Endothelial cell of umbilical vein (primary cell): Measurements from ENCODE around the gene RBM6. TPM values are rescaled to one million over a fixed set of nuclear protein-coding genes. Genes with fewer than 3 reads are reported as not detected.

Experiments used
- BruUV-seq: library from RNA; stranded (reverse); fragments of 400-500 nt; replicated peaks from 2 replicates; lab custom pipeline; 2021; lab: Mats Ljungman, UMichigan
- CTCF ChIA-PET: fragments of 300-600, 350-600 bp; sonication (Branson Sonifier 250); formaldehyde crosslinking; loops from one replicate; lab custom pipeline; 2021; ENCODE audit warnings: antibody characterized with exemption, inconsistent platforms; lab: Charles Lee
- POLR2A ChIA-PET: fragments of 300-600, 350-600 bp; sonication (Branson Sonifier 250); formaldehyde crosslinking; loops from one replicate; lab custom pipeline; 2021; ENCODE audit warnings: antibody characterized with exemption, inconsistent platforms; lab: Charles Lee
- DNase-seq: peaks from one replicate; pipeline ENCODE4 v3.0.0-alpha.2; 2011; ENCODE audit warnings: low read depth, low spot score
- FAIRE-seq: peaks from 2 replicates; lab custom pipeline; 2011; peaks lifted over from hg19 to GRCh38; lab: Jason Lieb, UNC
- H2AFZ ChIP-seq: 2 replicates; pipeline ENCODE4 v1.6.0; 2012; ENCODE audit warnings: low read depth, low read length, control low read depth, inconsistent platforms
- H3K27ac ChIP-seq: 2 replicates; pipeline ENCODE4 v1.5.1; 2011; ENCODE audit warnings: low read depth, mild to moderate bottlenecking, control low read depth, low read length, moderate library complexity; ENCODE audit not compliant: insufficient read depth
- H3K27me3 ChIP-seq, 2 experiments: 2 replicates each; pipeline versions ENCODE4 v1.6.0 to v1.6.1; 2011; ENCODE audit warnings: low read length in 2 of 2, mixed read lengths in 1 of 2; ENCODE audit not compliant: control insufficient read depth in 2 of 2, insufficient read depth in 2 of 2
- H3K36me3 ChIP-seq, 2 experiments: 2 replicates in 1 of 2; 3 replicates in 1 of 2; pipeline ENCODE4 v1.5.1; 2011; ENCODE audit warnings: low read length in 2 of 2, mild to moderate bottlenecking in 1 of 2, moderate library complexity in 1 of 2; ENCODE audit not compliant: control insufficient read depth in 2 of 2, insufficient read depth in 2 of 2; ENCODE audit errors: extremely low read depth in 1 of 2
- H3K4me1 ChIP-seq: 3 replicates; pipeline ENCODE4 v1.5.1; 2011; ENCODE audit warnings: mild to moderate bottlenecking, low read length; ENCODE audit not compliant: control insufficient read depth, insufficient read depth; ENCODE audit errors: extremely low read depth
- H3K4me2 ChIP-seq: 2 replicates; pipeline ENCODE4 v1.6.1; 2011; ENCODE audit warnings: low read length, control low read depth, mixed read lengths; ENCODE audit not compliant: insufficient read depth
- H3K4me3 ChIP-seq, 3 experiments: fragments of 200-600 bp in 1 of 3; sonication (generic), shearing (Covaris generic) in 1 of 3; replicated peaks in 1 of 3; 2 replicates each; pipeline ENCODE4 v1.5.1; 2011 to 2016; ENCODE audit warnings: control low read depth in 3 of 3, low read length in 3 of 3, mild to moderate bottlenecking in 2 of 3, inconsistent platforms in 1 of 3, low read depth in 1 of 3, moderate library complexity in 1 of 3; ENCODE audit not compliant: insufficient read depth in 1 of 3
- H3K79me2 ChIP-seq: 2 replicates; pipeline ENCODE4 v1.6.0; 2012; ENCODE audit warnings: low read length, inconsistent platforms; ENCODE audit not compliant: control insufficient read depth, insufficient read depth
- H3K9ac ChIP-seq: replicated peaks from 2 replicates; pipeline ENCODE3; 2011; ENCODE audit warnings: low read length, control low read depth; ENCODE audit not compliant: insufficient read depth; ENCODE audit errors: extremely low read depth
- H3K9me1 ChIP-seq: replicated peaks from 3 replicates; pipeline ENCODE4 v1.6.0; 2011; ENCODE audit warnings: mild to moderate bottlenecking, low read length; ENCODE audit not compliant: control insufficient read depth, insufficient read depth; ENCODE audit errors: extremely low read depth
- H3K9me3 ChIP-seq: replicated peaks from 2 replicates; pipeline ENCODE4 v1.5.1; 2012; ENCODE audit warnings: low read length, inconsistent platforms; ENCODE audit not compliant: control insufficient read depth, insufficient read depth
- H4K20me1 ChIP-seq: replicated peaks from 2 replicates; pipeline ENCODE3; 2011; ENCODE audit warnings: mild to moderate bottlenecking, low read length; ENCODE audit not compliant: control insufficient read depth, insufficient read depth; ENCODE audit errors: extremely low read depth
- EZH2 ChIP-seq: IDR thresholded peaks from 2 replicates; pipeline ENCODE4 v1.6.1; 2012; ENCODE audit warnings: borderline replicate concordance, low read depth, mild to moderate bottlenecking, moderate library complexity, low read length, inconsistent platforms; ENCODE audit not compliant: severe bottlenecking
- FOS ChIP-seq: IDR thresholded peaks from 2 replicates; pipeline ENCODE4 v1.6.1; 2011; ENCODE audit warnings: mild to moderate bottlenecking, low read length, moderate library complexity, borderline replicate concordance; ENCODE audit not compliant: insufficient read depth
- GATA2 ChIP-seq: IDR thresholded peaks from 2 replicates; pipeline ENCODE4 v1.7.0; 2011; ENCODE audit warnings: low read depth, mild to moderate bottlenecking, moderate library complexity, mixed read lengths, low read length; ENCODE audit not compliant: insufficient read length, insufficient read depth
- JUN ChIP-seq: IDR thresholded peaks from 2 replicates; pipeline ENCODE4 v1.6.1; 2011; ENCODE audit warnings: borderline replicate concordance, low read depth; ENCODE audit not compliant: insufficient read length, insufficient read depth
- MYC ChIP-seq: IDR thresholded peaks from one replicate; pipeline ENCODE4 v1.6.1; 2011; ENCODE audit warnings: mild to moderate bottlenecking, low read depth, low read length
- POLR2A ChIP-seq: IDR thresholded peaks from 2 replicates; pipeline ENCODE4 v1.6.1; 2012; ENCODE audit warnings: low read depth, mild to moderate bottlenecking, control low read depth, low read length
- POLR2AphosphoS5 ChIP-seq: IDR thresholded peaks from 2 replicates; pipeline ENCODE4 v1.6.1; 2012; ENCODE audit warnings: low read depth, mild to moderate bottlenecking, control low read depth, low read length, moderate library complexity; ENCODE audit not compliant: insufficient read depth
- dilution Hi-C: fragments of 300-500 bp; cut with MboI; formaldehyde crosslinking; loops from one replicate; pipeline ENCODE4 v1.15.0; 2019; ENCODE audit warnings: low sequenced_read_pairs; ENCODE audit not compliant: extremely low pct_ligation_motif_present
- intact Hi-C: fragments of 100-400 bp; cut with micrococcal nuclease; formaldehyde crosslinking; loops from one replicate; pipeline ENCODE4 v1.10.0; 2022
- polyA plus RNA-seq, 4 experiments: library from polyadenylated mRNA; depleted of rRNA in 3 of 4; stranded (reverse) in 3 of 4; unstranded in 1 of 4; fragments of >200 nt; gene quantifications; 2 replicates each; pipeline versions ENCODE4 v1.2.1 to v1.2.3, GENCODE V29; 2011 to 2012; ENCODE audit warnings: missing spikeins in 1 of 4
- total RNA-seq: library from RNA; stranded (reverse); gene quantifications from 2 replicates; pipeline ENCODE4 v1.2.3, GENCODE V29; 2021
- TF ChIP-seq, protein P1 (sequence below): IDR thresholded peaks from 2 replicates; pipeline ENCODE4 v1.6.1; 2011; ENCODE audit not compliant: insufficient read depth, insufficient read length
- TF ChIP-seq, protein P2 (sequence below), 2 donors: IDR thresholded peaks; 1 replicate in 1 of 2; 2 replicates in 1 of 2; pipeline ENCODE4 v1.5.1; 2011; ENCODE audit warnings: low read length in 2 of 2, mild to moderate bottlenecking in 2 of 2, moderate library complexity in 2 of 2, control low read depth in 1 of 2, inconsistent platforms in 1 of 2, low read depth in 1 of 2; ENCODE audit not compliant: insufficient read depth in 1 of 2; ENCODE audit errors: extremely low read depth in 1 of 2

RBM6 gene
- total and polyA plus RNA-seq, 2 donors (not counting 3 experiments of a cell fraction or from before 2014, with no cell fraction given): 30.4 to 94.5 TPM

DNA sequence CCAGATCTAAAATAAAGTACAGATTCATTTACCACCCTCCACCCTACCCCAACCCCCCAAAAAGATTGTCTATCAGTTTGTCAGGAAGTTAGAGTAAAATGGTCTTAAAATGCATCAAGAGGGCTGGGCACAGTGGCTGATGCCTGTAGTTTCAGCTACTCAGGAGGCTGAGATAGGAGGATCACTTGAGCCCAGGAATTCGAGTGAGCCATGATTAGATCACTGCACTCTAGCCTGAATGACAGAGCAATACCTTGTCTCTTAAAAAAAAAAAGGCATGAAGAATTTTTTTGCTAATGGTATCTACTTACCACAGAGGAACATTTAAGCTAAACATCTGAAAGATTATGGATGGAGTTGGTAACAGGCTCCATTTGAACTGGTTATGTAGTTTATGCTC lies 71.0 kb downstream of the RBM6 start:
- no peak overlapping the region for H3K4me3 ChIP-seq
- FAIRE-seq (no peak), DNase-seq (no peak)
- peaks cover 4% of the 10 kb centered on the region for H3K79me2 ChIP-seq
- POLR2A ChIA-PET: no interaction called here
- H4K20me1 ChIP-seq: no peaks in the 10 kb centered on the region
- H3K27me3 ChIP-seq: no peaks in the 10 kb centered on the region
- no TSS peak for BruUV-seq
- TF ChIP-seq MYC (no peak), POLR2A (no peak), FOS (no peak), POLR2AphosphoS5 (no peak), JUN (no peak), GATA2 (no peak), EZH2 (no peak)
- TF ChIP-seq, protein P1, sequence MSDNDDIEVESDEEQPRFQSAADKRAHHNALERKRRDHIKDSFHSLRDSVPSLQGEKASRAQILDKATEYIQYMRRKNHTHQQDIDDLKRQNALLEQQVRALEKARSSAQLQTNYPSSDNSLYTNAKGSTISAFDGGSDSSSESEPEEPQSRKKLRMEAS: no peak
- TF ChIP-seq, protein P2, sequence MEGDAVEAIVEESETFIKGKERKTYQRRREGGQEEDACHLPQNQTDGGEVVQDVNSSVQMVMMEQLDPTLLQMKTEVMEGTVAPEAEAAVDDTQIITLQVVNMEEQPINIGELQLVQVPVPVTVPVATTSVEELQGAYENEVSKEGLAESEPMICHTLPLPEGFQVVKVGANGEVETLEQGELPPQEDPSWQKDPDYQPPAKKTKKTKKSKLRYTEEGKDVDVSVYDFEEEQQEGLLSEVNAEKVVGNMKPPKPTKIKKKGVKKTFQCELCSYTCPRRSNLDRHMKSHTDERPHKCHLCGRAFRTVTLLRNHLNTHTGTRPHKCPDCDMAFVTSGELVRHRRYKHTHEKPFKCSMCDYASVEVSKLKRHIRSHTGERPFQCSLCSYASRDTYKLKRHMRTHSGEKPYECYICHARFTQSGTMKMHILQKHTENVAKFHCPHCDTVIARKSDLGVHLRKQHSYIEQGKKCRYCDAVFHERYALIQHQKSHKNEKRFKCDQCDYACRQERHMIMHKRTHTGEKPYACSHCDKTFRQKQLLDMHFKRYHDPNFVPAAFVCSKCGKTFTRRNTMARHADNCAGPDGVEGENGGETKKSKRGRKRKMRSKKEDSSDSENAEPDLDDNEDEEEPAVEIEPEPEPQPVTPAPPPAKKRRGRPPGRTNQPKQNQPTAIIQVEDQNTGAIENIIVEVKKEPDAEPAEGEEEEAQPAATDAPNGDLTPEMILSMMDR (IDR thresholded peaks at IDR 0.05; ENCODE audit: extremely low read depth in 1 of 2, insufficient read depth in 1 of 2, low read depth in 1 of 2, low read length in 2 of 2): no peak
- CTCF ChIA-PET: interaction anchor here (0.8 to 1.0 kb wide), 2 partner anchors 10 to 71 kb away, joined by 3 read pairs; partner anchors contain the start of gene RBM6
- H2AFZ ChIP-seq: no peak overlapping the region
- no peak overlapping the region for H3K9ac ChIP-seq
- no peaks in the 10 kb centered on the region for H3K4me1 ChIP-seq
- no peaks in the 10 kb centered on the region for H3K9me3 ChIP-seq
- no peaks in the 10 kb centered on the region for H3K9me1 ChIP-seq
- intact Hi-C loops: no loop called here
- dilution Hi-C loops: no loop called here
- H3K4me2 ChIP-seq: no peak overlapping the region
- peaks cover 2 to 6% of the 10 kb centered on the region in 2 experiments for H3K36me3 ChIP-seq
- H3K27ac ChIP-seq: no peak overlapping the region
